Stimulated activated effector memory CD8-positive, alpha-beta T cell treated with anti-CD3 and anti-CD28 coated beads, Interleukin-12 subunit alpha, Interleukin-12 subunit beta, amount 100 ng/mL, for 72 hours (primary cell): ENCODE results near the gene TMEM30B.
"Not testable (repeated sequence)": the region's sequence is repeated elsewhere in the genome, so short reads cannot be mapped to it uniquely, and the experiment has no call there.

Source experiments
- ATAC-seq: fragments of 150-1000 bp; cut with Tn5 transposase; 2 replicates; pipeline ENCODE4 v1.10.0; 2021
- DNase-seq, 2 donors: peaks; one replicate each; pipeline ENCODE4 v3.0.0; 2021 to 2022; ENCODE audit warnings: low spot score in 2 of 2
- H3K27ac Mint-ChIP-seq: one replicate; pipeline ENCODE4 v1.8.0; 2022; ENCODE audit warnings: mild to moderate bottlenecking, mixed read lengths
- H3K36me3 Mint-ChIP-seq: one replicate; pipeline ENCODE4 v1.8.0; 2022; ENCODE audit warnings: mild to moderate bottlenecking, mixed read lengths
- H3K4me1 Mint-ChIP-seq: one replicate; pipeline ENCODE4 v1.8.0; 2022; ENCODE audit warnings: mixed read lengths
- H3K4me3 Mint-ChIP-seq: one replicate; pipeline ENCODE4 v1.8.0; 2022; ENCODE audit warnings: mild to moderate bottlenecking, mixed read lengths
- H3K9me3 Mint-ChIP-seq: one replicate; pipeline ENCODE4 v1.8.0; 2022; ENCODE audit warnings: mixed read lengths

The TMEM30B gene

GRCh38 chr14:61281186-61281947 is at the start of gene TMEM30B:
TSS of gene TMEM30B (minus strand) at chr14:61281338. CDS start at chr14:61281147, 191 bp downstream.
- Mint-ChIP-seq H3K9me3 (no peaks in the 10 kb centered on the region), H3K27ac (peak within 1 kb of the TSS; percentile 90)

GRCh38 chr14:61330511-61330910 is 49.4 kb upstream of the TMEM30B start:
- peak; percentile 79 for ATAC-seq

More at GRCh38 chr14:61281186-61281947, at the start of gene TMEM30B:
- Mint-ChIP-seq H3K4me3 (peak within 1 kb of the TSS; percentile 92), H3K36me3 (no peaks in the 10 kb centered on the region), H3K4me1 (peaks cover 28% of the 10 kb centered on the region)
- no peak for ATAC-seq
- DNase-seq = no peak

DNA sequence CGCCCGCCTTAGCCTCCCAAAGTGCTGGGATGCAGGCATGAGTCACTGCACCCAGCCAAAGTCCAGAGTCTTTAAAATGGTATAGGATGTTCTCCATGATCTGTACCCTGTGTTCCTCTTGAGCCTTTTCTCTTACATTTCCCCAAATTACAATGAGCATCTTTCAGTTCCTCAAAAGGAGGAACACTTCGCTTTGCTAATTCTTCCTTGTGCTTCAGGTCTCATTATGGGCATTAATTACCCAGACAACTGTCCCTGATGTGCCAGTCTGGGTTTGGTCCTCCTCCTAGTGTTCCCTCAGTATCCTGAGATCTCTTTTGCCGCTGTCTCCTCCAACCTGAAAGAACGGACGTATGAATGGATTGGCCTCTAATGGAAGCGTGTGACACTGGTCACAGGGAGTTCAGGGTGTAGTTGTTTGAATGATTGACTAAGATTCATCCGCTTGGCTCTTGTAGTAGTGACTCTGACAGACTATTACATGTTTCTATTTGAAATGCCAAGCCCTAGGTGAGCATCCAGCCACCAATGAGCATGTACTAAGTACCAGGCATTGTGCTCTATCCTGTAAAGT is 48.4 kb upstream of the TMEM30B start:
- ATAC-seq = peak; percentile 2
- Mint-ChIP-seq H3K27ac (peak overlapping the region; percentile 96), H3K9me3 (no peaks in the 10 kb centered on the region), H3K4me1 (peaks cover 79% of the 10 kb centered on the region), H3K4me3 (no peak overlapping the region), H3K36me3 (peaks cover 85% of the 10 kb centered on the region)
- DNase-seq = peak in 1 of 2 donors; percentile 54

More at GRCh38 chr14:61330511-61330910, 49.4 kb upstream of the TMEM30B start:
- Mint-ChIP-seq H3K9me3 (no peaks in the 10 kb centered on the region), H3K4me1 (peaks cover 78% of the 10 kb centered on the region), H3K4me3 (no peak overlapping the region), H3K27ac (peak overlapping the region; percentile 96), H3K36me3 (peaks cover 83% of the 10 kb centered on the region)
- DNase-seq = no peak

- ATAC-seq (peak; percentile 39), DNase-seq (peak in 1 of 2 donors; percentile 62)
- H3K4me3 Mint-ChIP-seq = no peak overlapping the region
- H3K36me3 Mint-ChIP-seq = peaks cover 85% of the 10 kb centered on the region
- H3K9me3 Mint-ChIP-seq = no peaks in the 10 kb centered on the region
- peaks cover 76% of the 10 kb centered on the region for H3K4me1 Mint-ChIP-seq
- peak overlapping the region; percentile 96 for H3K27ac Mint-ChIP-seq
Measured at GRCh38 chr14:61328626-61329262, 47.6 kb upstream of the TMEM30B start.

- peaks cover 91% of the 10 kb centered on the region for H3K36me3 Mint-ChIP-seq
- H3K4me3 Mint-ChIP-seq = no peak overlapping the region
- peaks cover 61% of the 10 kb centered on the region for H3K4me1 Mint-ChIP-seq
- ATAC-seq (no peak), DNase-seq (peak in 1 of 2 donors; percentile 59)
- no peaks in the 10 kb centered on the region for H3K9me3 Mint-ChIP-seq
- H3K27ac Mint-ChIP-seq = peak overlapping the region; percentile 96
Measured at GRCh38 chr14:61326847-61327246, 45.7 kb upstream of the TMEM30B start.

DNA sequence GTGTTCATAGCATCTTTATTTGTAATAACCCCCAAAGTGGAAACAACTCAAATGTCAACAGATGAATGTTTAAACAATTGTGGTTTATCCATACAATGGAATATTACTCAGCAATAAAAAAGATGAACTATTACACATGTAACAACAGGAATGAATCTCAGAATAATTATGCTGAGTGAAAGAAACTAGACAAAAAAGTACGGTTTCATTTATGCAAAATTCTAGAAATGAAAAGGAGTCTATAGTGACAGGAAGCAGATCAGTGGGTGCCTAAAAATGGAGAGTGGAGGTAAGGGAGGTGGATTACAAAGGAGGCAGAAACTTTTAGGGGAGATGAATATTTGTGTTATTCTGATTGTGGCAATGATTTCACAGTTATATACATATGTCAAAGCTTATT is 45.0 kb upstream of the TMEM30B start:
- Mint-ChIP-seq H3K9me3 (no peaks in the 10 kb centered on the region), H3K27ac (peak overlapping the region; percentile 96), H3K4me1 (peaks cover 59% of the 10 kb centered on the region), H3K4me3 (no peak overlapping the region), H3K36me3 (peaks cover 89% of the 10 kb centered on the region)
- DNase-seq (no peak), ATAC-seq (peak; percentile 20)

DNA sequence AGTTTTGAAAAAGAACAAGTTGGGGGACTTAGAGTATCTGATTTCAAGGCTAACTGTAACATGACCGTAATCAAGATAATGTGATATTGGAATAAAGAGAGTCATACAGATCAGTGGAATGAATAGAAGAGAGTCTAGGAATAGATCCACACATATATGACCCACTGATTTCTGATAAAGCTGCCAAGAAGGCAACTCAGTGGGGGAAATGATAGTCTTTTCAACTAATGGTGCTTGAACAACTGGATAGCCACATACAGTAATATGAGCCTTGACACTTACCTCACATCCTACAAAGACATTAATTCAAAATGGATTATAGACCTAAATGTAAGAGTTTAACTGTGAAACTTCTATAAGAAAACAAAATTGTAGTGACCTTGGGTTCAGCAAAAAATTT is 44.0 kb upstream of the TMEM30B start:
- peak; percentile 3 for ATAC-seq
- no peaks in the 10 kb centered on the region for H3K9me3 Mint-ChIP-seq
- DNase-seq = no peak
- no peak overlapping the region for H3K4me3 Mint-ChIP-seq
- H3K27ac Mint-ChIP-seq = peak overlapping the region; percentile 96
- H3K4me1 Mint-ChIP-seq = peaks cover 57% of the 10 kb centered on the region
- peaks cover 81% of the 10 kb centered on the region for H3K36me3 Mint-ChIP-seq

DNA sequence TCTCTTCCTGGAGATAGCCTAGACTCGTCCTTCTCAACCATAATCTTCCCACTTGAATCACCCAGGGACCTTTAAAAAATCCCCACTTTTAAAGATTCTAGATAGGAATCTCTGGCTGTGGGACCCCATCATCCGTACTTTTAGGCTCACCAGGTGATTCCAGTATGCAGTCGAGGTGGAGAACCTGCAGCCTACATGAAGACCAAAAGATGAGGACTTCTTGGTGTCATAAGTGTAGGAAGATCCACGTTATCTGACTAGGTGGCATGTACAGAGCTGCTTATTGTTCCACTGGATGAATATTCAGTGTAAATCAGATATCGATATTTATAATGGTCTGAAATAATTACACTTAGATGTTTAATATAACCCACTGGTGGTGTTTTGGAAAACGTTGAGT is 42.8 kb upstream of the TMEM30B start:
- H3K4me3 Mint-ChIP-seq = no peak overlapping the region
- no peak for DNase-seq
- ATAC-seq = no peak
- H3K27ac Mint-ChIP-seq = peak overlapping the region; percentile 96
- H3K4me1 Mint-ChIP-seq = peaks cover 45% of the 10 kb centered on the region
- H3K9me3 Mint-ChIP-seq = no peaks in the 10 kb centered on the region
- peaks cover 70% of the 10 kb centered on the region for H3K36me3 Mint-ChIP-seq

DNA sequence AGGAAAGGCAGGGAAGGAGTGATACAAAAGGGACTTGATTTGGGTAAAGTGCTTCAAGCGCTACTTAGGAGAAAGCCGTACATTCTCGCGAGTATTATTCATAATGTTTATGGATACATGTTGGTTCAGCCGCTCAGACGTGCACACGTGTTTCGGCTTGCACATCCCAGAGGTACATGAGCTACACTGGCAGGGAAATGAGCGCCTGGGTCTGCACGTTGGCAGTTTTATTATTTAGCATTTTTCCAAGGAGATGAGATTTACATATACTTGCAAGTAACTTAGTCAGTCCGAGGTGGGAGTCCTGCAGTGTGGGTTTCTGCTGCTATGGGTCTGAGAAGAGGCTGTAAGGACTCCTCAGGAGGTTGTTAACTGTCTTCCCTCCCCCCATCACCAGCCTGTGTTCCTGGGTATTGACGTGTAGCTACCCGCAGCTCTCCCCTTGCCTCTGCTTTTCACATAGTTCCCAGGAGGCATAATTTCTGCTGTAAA is 41.7 kb upstream of the TMEM30B start:
- peaks cover 58% of the 10 kb centered on the region for H3K36me3 Mint-ChIP-seq
- DNase-seq = peak in 1 of 2 donors; percentile 71
- H3K4me3 Mint-ChIP-seq = no peak overlapping the region

GRCh38 chr14:61322011-61322798 is 41.1 kb upstream of the TMEM30B start:
- Mint-ChIP-seq H3K9me3 (no peaks in the 10 kb centered on the region), H3K36me3 (peaks cover 52% of the 10 kb centered on the region), H3K27ac (peak overlapping the region; percentile 96), H3K4me3 (no peak overlapping the region), H3K4me1 (peaks cover 30% of the 10 kb centered on the region)
- ATAC-seq = peak; percentile 3
- DNase-seq = peak in 1 of 2 donors; percentile 74

More for the DNA sequence above, 41.7 kb upstream of the TMEM30B start:
- Mint-ChIP-seq H3K4me1 (peaks cover 35% of the 10 kb centered on the region), H3K27ac (peak overlapping the region; percentile 96), H3K9me3 (no peaks in the 10 kb centered on the region)
- ATAC-seq = peak; percentile 49

- H3K4me1 Mint-ChIP-seq = peaks cover 23% of the 10 kb centered on the region
- DNase-seq (peak; percentile 58 to 89), ATAC-seq (peak; percentile 78)
- H3K27ac Mint-ChIP-seq = peak within 1 kb of the TSS; percentile 96
- no peak within 1 kb of the TSS for H3K4me3 Mint-ChIP-seq
- H3K9me3 Mint-ChIP-seq = no peaks in the 10 kb centered on the region
- peaks cover 45% of the 10 kb centered on the region for H3K36me3 Mint-ChIP-seq
Measured at GRCh38 chr14:61321385-61322010, 40.4 kb upstream of the TMEM30B start, which contains the start of gene PRKCH. TSS of gene PRKCH (plus strand) at chr14:61321579. CDS start at chr14:61322102, 523 bp downstream.

DNA sequence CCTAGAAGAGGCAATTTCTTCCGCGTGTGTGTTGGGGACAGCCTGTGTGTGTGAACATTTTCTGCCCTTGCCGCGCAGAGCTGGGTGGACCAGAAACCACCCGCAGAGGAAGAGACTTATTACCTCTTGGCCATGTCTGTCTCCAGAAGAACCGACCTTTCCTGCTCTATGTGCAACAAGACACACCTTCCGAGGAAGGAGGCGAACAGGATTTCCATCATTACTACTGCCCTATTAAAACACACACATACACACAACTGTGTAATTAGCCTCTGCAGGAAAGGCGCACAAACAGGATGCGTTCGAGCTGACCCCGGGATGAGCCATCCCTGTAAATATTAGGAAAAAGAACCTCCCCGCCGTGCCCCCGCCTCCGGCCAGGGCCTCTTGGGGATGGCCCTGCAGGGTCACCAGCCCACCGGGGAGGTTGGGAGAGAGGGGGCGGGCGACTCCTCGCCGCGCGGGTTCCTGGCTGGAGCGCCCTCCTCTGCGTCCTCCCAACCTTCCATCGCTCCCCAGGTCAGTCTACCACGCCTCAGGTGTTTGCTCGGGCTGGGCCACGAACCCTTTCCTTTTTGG is 39.8 kb upstream of the TMEM30B start:
- DNase-seq = no peak
- H3K27ac Mint-ChIP-seq = peak overlapping the region; percentile 96
- peaks cover 39% of the 10 kb centered on the region for H3K36me3 Mint-ChIP-seq
- no peak overlapping the region for H3K4me3 Mint-ChIP-seq
- peaks cover 17% of the 10 kb centered on the region for H3K4me1 Mint-ChIP-seq
- no peak for ATAC-seq
- H3K9me3 Mint-ChIP-seq = no peaks in the 10 kb centered on the region

DNA sequence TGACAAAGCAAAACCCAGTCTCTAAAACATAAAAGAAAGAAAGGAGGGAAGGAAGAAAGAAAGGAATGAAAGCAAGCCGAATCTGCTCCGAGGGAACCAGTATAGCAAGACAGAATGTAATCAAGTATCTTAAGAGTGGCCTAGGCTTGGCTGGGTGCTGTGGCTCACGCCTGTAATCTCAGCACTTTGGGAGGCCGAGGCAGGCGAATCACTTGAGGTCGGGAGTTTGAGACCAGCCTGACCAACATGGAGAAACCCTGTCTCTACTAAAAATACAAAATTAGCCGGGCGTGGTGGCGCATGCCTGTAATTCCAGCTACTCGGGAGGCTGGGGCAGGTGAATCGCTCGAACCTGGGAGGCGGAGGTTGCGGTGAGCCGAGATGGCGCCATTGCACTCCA is 39.0 kb upstream of the TMEM30B start:
- not testable (repeated sequence) for H3K9me3 Mint-ChIP-seq, H3K4me3 Mint-ChIP-seq, H3K27ac Mint-ChIP-seq, DNase-seq, ATAC-seq
- Mint-ChIP-seq H3K4me1 (peaks cover 11% of the 10 kb centered on the region), H3K36me3 (peaks cover 32% of the 10 kb centered on the region)

GRCh38 chr14:61319706-61320105 is 38.6 kb upstream of the TMEM30B start:
- no peak overlapping the region for H3K27ac Mint-ChIP-seq
- H3K4me3 Mint-ChIP-seq = no peak overlapping the region
- DNase-seq (no peak), ATAC-seq (no peak)
- H3K9me3 Mint-ChIP-seq = no peaks in the 10 kb centered on the region
- H3K36me3 Mint-ChIP-seq = peaks cover 27% of the 10 kb centered on the region
- peaks cover 11% of the 10 kb centered on the region for H3K4me1 Mint-ChIP-seq
